NT2/D1 (cell line): ENCODE data around the gene CD81.

Source experiments
- SUZ12 ChIP-seq: IDR thresholded peaks from 2 replicates; pipeline ENCODE4 v1.6.1; 2011; ENCODE audit not compliant: insufficient read length, insufficient read depth; ENCODE audit errors: extremely low read depth
- ZNF274 ChIP-seq: IDR thresholded peaks from 2 replicates; pipeline ENCODE4 v1.6.1; 2011; ENCODE audit warnings: mild to moderate bottlenecking, low read depth, low read length

GRCh38 chr11:2433106-2433925 lies 56.2 kb downstream of the CD81 start:
- no peak for TF ChIP-seq SUZ12
- TF ChIP-seq ZNF274, result no peak
